ENCODE data around the gene LCE1B.

GRCh38 chr1:152768847-152769533 lies 42.8 kb upstream of the LCE1B start:
- TF ChIP-seq CTCF (conservative IDR thresholded peaks at IDR 0.05) = no peak
- TF ChIP-seq ZFX (IDR thresholded peaks at IDR 0.05) = no peak

Measured in C4-2B (cell line).